HG03342 (cell line): ENCODE results near the gene HIVEP2.

Experiments used
- ATAC-seq: cut with Tn5 transposase; IDR thresholded peaks from one replicate; pipeline ENCODE4 v1.9.1; 2021; ENCODE audit warnings: mild to moderate bottlenecking, moderate library complexity; ENCODE audit not compliant: unreplicated experiment

The HIVEP2 gene

DNA sequence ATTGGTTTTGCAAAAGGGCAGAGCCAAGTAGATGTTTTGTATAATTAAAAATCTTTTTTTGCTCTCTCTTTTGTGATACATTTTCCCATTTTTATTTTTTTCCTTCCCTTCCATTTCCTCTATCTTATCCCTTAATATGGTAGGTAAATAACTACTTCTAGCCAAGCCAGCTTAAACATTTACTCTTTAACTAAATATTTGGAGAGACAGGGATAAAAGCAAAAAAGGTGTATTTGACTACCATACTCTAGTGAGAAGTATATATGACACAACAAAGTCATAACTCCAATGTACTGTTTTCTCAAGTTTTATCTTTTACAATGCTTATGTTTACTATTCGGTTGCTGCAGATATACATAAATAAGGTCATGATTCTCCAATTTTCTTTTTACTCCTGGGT, 154.7 kb downstream of the HIVEP2 start:
- no peak for ATAC-seq

- ATAC-seq = no peak
Observed at GRCh38 chr6:142787422-142787821, 157.6 kb downstream of the HIVEP2 start.

DNA sequence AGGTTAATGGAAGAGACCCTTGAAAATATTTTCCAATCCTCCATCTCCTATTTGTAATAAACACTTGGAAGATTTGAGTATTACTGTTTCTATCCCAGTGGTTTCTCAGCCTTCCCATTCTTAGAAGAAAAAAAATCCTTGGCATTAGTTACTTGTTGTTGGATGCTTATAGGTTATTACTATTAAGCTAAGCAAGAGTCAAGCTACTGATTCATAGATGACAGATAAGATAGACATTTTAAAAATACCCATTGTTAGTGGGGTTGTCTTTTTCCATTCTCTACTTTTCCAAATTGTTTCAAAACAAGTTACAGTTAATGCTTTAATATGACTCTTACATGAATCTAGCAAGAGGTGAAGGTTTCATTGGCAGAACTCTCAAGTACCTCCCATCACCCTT, 158.5 kb downstream of the HIVEP2 start:
- ATAC-seq = no peak

- peak; percentile 99 for ATAC-seq
Observed at GRCh38 chr6:142784344-142784743, 160.6 kb downstream of the HIVEP2 start.

GRCh38 chr6:142783499-142783898, 161.5 kb downstream of the HIVEP2 start:
- ATAC-seq = no peak

DNA sequence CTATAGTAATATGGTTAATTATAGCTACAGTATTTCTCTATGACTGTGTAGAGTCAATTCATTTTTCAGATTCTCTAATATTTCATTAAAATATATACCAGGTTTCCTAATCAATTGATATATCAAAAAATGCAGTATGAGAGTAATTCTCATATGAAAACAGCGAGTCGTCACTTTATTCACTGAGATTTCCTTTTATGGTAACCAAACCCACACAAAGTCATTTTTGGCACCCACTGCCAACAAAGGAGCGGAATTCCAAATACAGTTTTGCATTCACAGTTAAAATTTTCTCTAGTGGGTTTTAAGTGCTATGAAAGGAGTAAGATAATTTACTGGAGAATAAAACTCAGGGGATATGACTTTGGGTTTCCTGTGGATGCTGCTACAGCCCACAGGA, 163.8 kb downstream of the HIVEP2 start:
- no peak for ATAC-seq

DNA sequence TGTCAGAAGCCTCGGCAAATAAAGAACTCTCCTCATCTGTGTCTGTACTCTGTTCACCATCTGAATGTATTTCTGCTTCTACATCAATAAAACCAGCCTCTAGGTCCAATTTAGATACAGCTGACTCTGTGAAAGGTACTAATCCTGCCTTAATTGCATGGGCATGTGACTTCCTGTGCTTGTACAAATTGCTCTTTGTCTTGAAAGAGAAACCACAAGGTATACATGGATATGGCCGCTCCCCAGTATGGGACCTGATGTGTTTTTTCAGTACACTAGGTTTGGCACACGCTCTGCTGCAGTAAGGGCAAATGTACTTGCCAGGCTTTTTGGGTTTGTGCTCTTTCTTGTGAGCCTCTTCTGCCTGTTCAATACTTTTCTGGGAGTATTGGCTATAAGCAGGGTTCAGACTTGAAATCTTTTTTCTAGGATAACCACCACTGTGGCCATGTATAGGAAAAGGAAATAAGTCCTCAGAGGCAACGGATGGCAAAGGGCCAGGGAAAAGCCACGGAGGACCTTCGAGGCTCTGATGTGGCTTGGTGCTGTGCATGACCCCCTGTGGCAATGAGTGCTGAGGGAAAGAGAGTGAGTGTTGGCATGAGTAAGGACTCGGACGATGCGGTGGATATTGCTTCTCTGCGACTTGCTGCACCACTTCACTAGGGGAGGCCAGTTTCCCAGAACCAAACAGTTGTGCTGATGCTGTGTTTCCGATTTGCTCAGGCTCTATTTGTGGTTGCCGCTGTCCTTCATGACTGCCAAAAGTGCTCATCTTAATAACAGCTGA, 170.9 kb downstream of the HIVEP2 start:
- ATAC-seq = no peak

DNA sequence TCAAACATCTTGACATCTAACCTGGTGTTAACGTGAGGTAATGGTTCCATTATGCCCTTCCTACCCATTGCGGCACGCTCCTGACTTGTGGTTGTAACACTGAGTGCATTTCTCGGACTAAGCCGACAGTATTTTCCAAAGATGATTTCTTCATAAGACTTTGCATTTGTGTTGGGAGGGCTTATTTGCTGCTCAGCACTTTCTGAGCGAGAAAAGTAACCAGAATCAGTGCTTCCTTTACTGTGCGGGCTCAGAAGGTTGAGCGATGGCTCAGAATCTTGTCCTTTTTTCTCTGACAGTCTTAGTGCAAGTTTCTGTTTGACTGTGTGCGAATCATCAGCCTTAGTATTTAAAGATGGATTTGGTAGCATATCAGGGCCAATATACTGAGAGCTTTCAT, 171.7 kb downstream of the HIVEP2 start:
- no peak for ATAC-seq

GRCh38 chr6:142771162-142771561, 173.8 kb downstream of the HIVEP2 start:
- ATAC-seq = no peak

DNA sequence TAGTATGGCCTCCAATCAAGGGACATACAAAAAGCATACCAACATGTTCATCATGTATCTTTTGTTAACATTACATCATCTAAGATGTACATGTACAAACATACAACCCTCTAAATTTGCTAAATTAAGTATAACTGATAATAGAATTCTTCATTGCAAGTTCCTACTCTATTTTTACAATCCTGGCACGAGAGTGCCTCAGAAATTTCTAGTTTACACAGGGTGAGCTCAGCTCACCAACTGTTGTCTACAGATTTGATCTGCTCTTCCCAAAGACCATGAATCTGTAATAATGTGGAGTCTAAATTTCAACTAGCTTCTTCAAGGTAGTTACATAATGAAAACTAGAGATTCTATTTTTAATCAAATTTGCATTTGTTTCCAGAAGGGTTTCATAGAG, 179.7 kb downstream of the HIVEP2 start:
- ATAC-seq = no peak

GRCh38 chr6:142764311-142764710, 180.7 kb downstream of the HIVEP2 start:
- no peak for ATAC-seq

DNA sequence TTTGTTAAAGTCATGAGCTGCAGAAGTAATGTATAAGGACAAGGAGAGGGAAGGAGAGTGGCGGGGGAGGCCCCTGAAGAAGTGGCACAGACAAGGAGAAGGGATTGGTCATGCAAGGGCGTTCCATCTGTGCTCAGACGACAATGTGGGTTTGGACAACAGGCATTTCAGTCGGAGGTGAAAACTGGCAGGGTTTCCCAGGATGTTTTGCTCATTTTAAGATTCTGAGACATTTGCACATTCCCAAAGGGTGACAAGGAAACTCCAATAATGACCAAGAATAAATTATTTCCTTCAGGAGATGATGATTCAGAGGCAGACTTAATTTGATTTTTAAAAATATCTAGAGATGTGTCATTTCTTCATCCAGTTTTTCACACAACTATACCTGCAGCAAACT, 181.8 kb downstream of the HIVEP2 start:
- no peak for ATAC-seq

DNA sequence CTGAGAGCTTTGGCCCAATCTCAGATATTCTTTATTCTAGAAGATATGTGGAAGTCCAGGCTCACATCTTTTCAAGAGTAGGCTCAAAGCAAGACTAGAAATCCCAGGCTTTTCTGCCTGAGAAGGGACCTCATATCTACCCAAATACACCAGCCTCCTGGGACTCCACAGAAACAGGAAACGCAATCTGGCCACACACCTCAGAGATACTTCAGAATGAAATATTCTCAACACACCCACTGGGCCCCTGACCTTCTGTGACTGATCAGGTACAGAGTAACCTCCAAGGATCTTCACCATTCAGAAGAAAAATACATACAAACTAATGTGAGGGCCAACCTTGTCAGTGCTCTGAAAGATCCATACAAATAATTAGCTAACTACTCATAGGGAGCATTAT, 183.2 kb downstream of the HIVEP2 start:
- peak; percentile 89 for ATAC-seq

DNA sequence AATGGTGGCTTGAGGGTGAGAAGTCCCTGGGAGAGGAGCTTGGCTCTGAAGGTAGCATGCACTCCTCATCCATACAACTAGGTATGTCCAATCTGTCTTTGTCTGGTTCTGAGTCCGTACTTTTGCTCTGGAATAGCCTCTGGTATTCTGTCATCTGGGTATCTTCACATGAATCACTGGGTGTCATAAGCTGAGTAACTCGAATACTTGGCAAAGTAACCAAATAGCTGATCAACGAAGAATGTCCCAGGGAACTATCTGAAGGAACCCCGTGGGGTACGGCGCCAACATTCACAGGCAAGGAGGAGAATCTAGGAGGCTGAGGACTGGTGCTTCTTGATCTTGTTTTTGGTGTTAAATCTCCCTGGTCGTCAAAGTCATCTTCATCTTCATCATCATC, 184.8 kb downstream of the HIVEP2 start:
- ATAC-seq = no peak

DNA sequence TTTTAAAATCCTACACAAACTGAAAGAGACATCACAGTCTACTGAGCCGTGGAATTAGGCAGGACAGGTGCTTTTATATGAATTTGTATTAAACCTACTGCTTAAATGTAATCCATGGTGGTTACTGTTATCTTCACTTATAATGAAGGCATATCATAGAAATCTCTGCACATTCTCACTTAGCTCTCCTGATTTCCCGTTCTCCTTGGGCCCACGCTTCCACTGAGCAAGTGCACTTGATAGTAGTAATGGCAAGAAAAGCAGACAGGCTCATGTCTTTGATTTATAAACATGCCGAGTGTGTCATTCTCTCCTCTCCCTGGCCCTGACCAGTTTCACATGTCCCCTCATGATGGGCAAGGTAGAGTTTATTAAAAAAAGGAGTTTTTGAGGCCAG, 186.3 kb downstream of the HIVEP2 start:
- ATAC-seq = no peak

DNA sequence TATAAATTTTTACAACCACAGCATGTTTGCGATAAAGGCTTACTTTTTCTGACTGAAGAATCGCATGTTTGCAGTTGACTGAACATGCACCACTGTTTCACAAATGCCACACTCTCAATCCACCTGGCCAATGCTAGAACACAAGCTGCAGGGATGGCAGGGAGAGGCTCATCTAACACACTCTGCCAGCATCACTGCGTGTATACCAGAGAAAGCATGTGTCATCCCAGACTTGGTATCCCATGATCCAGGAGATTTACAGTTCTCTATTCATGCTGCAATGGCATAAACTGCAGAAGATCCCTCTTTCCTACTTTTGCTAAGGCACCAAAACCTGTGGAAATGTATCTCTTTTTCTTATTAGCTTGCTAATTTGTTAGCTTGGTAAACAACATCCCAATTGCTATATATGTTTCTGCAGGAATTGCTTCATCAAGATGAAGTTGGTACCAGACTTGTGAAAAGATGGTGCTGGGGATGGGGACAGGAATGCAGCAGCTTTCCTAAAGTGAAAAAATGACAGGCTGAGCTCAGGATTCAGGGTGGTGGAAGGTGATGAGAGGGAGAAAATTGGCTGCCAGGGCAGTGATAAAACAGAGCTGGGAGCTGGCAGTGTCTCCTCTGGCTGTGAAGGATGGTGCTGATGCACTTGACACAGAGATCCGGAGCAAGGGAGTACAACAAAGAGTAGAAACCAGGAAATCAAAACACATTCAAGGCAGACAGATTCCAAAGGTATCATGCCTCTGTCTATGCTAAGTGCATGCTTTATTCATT, 186.9 kb downstream of the HIVEP2 start:
- no peak for ATAC-seq

- ATAC-seq = no peak
Observed at GRCh38 chr6:142756215-142756630, 188.8 kb downstream of the HIVEP2 start.

GRCh38 chr6:142753196-142753595, 191.8 kb downstream of the HIVEP2 start:
- no peak for ATAC-seq

DNA sequence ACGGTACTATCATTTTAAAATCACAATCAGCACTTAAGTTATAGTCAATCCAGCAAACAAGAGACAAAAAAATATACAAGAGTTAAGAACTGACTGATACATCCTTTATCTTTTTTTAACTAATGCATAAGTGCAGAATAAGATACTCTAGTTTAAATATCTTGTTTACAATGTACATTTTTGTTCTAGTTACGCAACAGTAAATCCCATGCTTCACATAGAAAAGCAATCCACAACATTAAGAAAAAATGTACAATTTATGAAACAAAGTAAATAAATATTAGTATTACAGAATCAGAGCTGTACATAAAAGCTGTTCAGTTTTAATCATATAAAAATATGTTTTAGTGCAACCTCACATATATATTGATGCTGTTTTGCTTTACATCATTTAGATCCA, 192.6 kb downstream of the HIVEP2 start:
- ATAC-seq = no peak

GRCh38 chr6:142751452-142751851, 193.5 kb downstream of the HIVEP2 start:
- no peak for ATAC-seq

DNA sequence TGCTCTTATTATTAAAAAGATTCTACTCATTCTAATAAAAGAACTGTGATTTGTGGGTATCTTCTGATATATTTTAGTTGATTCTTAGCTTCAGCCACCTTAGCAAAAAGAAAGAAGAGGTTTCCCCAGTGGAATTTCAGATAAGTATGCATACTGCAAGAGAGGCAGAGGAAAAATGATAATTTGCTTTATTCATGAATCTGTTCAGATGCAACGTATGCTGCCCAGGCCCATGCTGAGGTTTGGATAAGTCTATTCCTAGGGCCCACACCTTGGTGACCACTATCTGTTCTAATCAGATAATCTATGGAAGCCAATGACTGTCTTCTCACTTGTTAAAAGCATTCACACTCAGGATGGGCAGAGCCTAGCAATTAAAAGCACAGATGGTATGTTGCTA, 194.0 kb downstream of the HIVEP2 start:
- ATAC-seq = no peak

DNA sequence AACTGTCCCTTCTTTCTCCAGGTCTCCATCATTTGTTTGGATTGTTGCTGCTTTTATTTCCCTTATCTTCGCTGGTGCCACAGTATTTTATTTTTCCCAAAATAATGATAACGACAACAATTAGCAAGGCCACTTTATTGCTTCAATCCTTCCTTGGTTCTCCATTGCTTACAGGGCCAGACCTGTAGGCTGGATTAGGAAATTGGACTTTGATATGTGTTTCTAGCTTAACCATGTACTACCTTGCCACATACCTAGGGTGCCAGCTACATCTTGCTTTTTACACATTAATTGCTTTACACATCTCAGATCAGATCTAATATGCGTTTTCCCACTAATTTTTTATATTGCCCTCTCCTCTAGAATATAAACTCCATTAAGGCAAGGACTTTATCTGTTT, 195.4 kb downstream of the HIVEP2 start:
- ATAC-seq = no peak
